ENCODE data around the gene TMEM9.

The TMEM9 gene

DNA sequence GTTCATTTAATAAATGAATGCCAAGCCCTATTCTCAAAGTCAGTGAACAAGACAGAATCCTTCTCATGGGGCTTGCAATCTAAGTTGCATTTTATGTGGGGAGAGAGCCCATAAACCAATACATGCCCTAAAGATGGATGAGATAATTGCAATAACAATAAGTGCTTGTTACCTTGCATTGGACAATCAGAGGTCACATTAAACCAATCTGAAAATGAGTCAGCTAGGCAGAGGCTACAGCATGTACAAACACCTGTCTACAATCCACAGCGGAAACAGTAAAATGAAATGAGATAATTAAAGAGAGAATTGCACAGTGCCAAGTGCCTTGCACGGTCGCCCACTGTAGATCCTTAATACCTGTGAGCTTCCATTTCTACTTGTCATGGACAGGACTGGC lies 28.9 kb upstream of the TMEM9 start:
- H3K27ac ChIP-seq: no peak overlapping the region

GRCh38 chr1:201181726-201182125 lies 27.5 kb upstream of the TMEM9 start:
- Histone ChIP-seq H3K4me3 (no peak overlapping the region), H3K27ac (no peak overlapping the region)
- no peak for TF ChIP-seq CTCF (IDR thresholded peaks at IDR 0.05)
- DNase-seq (ENCODE audit: low spot score): no peak

More for the DNA sequence above, 28.9 kb upstream of the TMEM9 start:
- no peak for TF ChIP-seq CTCF (IDR thresholded peaks at IDR 0.05)
- DNase-seq (ENCODE audit: low spot score): no peak
- no peak overlapping the region for H3K4me3 ChIP-seq

GRCh38 chr1:201181323-201181722 lies 27.0 kb upstream of the TMEM9 start:
- DNase-seq (ENCODE audit: low spot score): no peak
- Histone ChIP-seq H3K27ac (no peak overlapping the region), H3K4me3 (no peak overlapping the region)
- no peak for TF ChIP-seq CTCF (IDR thresholded peaks at IDR 0.05)

GRCh38 chr1:201180901-201181300 lies 26.6 kb upstream of the TMEM9 start:
- Histone ChIP-seq H3K27ac (no peak overlapping the region), H3K4me3 (no peak overlapping the region)
- DNase-seq (ENCODE audit: low spot score): no peak
- no peak for TF ChIP-seq CTCF (IDR thresholded peaks at IDR 0.05)

DNA sequence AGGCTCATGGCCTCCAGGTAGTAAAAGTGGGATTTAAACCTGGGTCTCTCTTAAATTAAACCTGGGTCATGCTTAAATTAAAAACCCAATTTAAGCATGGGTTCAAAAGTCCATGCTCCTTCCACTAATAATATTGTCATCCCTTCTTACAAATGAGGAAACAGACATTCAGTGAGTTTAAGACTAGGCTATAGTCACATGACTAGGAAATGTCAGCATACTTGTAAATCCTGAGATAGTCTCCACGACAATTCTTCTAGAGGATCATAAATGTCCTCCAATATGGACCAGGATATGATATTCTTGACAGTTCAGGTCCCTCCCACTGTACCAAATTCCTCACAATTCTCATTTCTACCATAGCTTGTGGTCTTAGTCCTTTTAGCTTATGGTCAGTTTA lies 25.9 kb upstream of the TMEM9 start:
- H3K27ac ChIP-seq: no peak overlapping the region

GRCh38 chr1:201178718-201179117 lies 24.4 kb upstream of the TMEM9 start:
- Histone ChIP-seq H3K27ac (no peak overlapping the region), H3K4me3 (no peak overlapping the region)
- no peak for DNase-seq (ENCODE audit: low spot score)
- no peak for TF ChIP-seq CTCF (IDR thresholded peaks at IDR 0.05)

More for the DNA sequence above, 25.9 kb upstream of the TMEM9 start:
- TF ChIP-seq CTCF (IDR thresholded peaks at IDR 0.05): no peak
- no peak overlapping the region for H3K4me3 ChIP-seq
- no peak for DNase-seq (ENCODE audit: low spot score)

DNA sequence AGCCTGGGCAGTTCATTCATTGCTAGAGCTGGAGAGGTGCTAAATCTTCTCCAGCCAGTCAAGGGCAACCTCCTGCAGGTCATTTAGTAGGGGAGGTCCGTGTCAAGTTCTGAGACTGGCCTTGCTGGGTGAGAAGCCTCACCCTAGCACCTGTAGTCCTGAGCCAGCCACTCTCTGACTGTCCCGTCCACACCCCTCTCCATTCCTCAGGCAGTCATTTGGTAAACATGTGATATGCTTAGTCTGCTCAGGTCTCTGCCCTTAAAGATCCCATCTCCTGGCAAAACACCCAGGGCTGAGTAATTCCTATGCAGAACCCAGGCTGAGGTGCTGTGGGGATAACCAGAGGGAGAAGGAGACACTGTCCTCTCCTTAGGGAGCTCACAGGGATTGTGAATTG lies 22.7 kb upstream of the TMEM9 start:
- DNase-seq (ENCODE audit: low spot score): no peak
- Histone ChIP-seq H3K4me3 (no peak overlapping the region), H3K27ac (no peak overlapping the region)
- no peak for TF ChIP-seq CTCF (IDR thresholded peaks at IDR 0.05)

Measured in coronary artery (tissue), 2 donors.